Measurements from ENCODE around the gene ADAM11.

ADAM11 gene

GRCh38 chr17:44776628-44777393 is 18.0 kb downstream of the ADAM11 start:
- DNase-seq: no peak

GRCh38 chr17:44777394-44778348 is 18.9 kb downstream of the ADAM11 start:
- DNase-seq: no peak

- DNase-seq: no peak
Observed at GRCh38 chr17:44778656-44779210, 19.9 kb downstream of the ADAM11 start.

- DNase-seq: peak; percentile 93
Observed at GRCh38 chr17:44779211-44780025, 20.6 kb downstream of the ADAM11 start.

- DNase-seq: no peak
Observed at GRCh38 chr17:44780161-44780560, 21.4 kb downstream of the ADAM11 start.

GRCh38 chr17:44780845-44781480 is 22.2 kb downstream of the ADAM11 start:
- DNase-seq: no peak

GRCh38 chr17:44781551-44782325 is 22.9 kb downstream of the ADAM11 start:
- no peak for DNase-seq

GRCh38 chr17:44782326-44782850 is 23.6 kb downstream of the ADAM11 start:
- DNase-seq: no peak

GRCh38 chr17:44785921-44786320 is 27.1 kb downstream of the ADAM11 start:
- DNase-seq: no peak

- DNase-seq: no peak
Observed at GRCh38 chr17:44786551-44787081, 27.8 kb downstream of the ADAM11 start.

GRCh38 chr17:44787271-44787940 is 28.6 kb downstream of the ADAM11 start:
- no peak for DNase-seq

- no peak for DNase-seq
Observed at GRCh38 chr17:44788139-44788538, 29.4 kb downstream of the ADAM11 start.

- DNase-seq: no peak
Observed at GRCh38 chr17:44792276-44792675, 33.5 kb downstream of the ADAM11 start.

- no peak for DNase-seq
Observed at GRCh38 chr17:44793885-44794842, 35.4 kb downstream of the ADAM11 start.

- DNase-seq: no peak
Observed at GRCh38 chr17:44794851-44795413, 36.1 kb downstream of the ADAM11 start.

GRCh38 chr17:44795421-44795820 is 36.6 kb downstream of the ADAM11 start:
- DNase-seq: no peak

GRCh38 chr17:44795928-44796327 is 37.1 kb downstream of the ADAM11 start:
- no peak for DNase-seq

GRCh38 chr17:44796731-44797130 is 37.9 kb downstream of the ADAM11 start:
- no peak for DNase-seq

GRCh38 chr17:44797802-44798201 is 39.0 kb downstream of the ADAM11 start:
- DNase-seq: no peak
